ENCODE data around the gene PROX1. TPM values are rescaled to one million over a fixed set of nuclear protein-coding genes. Genes with fewer than 3 reads are reported as not detected.

PROX1 gene
- total RNA-seq, 1 donor from 2014 or later, result not detected

GRCh38 chr1:213997038-213997771 is 9.4 kb downstream of the PROX1 start:
- intact Hi-C loops (cut with micrococcal nuclease), result no loop called here

GRCh38 chr1:213997772-213998107 is 10.0 kb downstream of the PROX1 start:
- intact Hi-C loops (cut with micrococcal nuclease), result no loop called here

- intact Hi-C loops (cut with micrococcal nuclease), result no loop called here
Measured at GRCh38 chr1:213998785-213999184, 11.0 kb downstream of the PROX1 start.

GRCh38 chr1:213999732-214000131 is 12.0 kb downstream of the PROX1 start:
- intact Hi-C loops (cut with micrococcal nuclease), result no loop called here

DNA sequence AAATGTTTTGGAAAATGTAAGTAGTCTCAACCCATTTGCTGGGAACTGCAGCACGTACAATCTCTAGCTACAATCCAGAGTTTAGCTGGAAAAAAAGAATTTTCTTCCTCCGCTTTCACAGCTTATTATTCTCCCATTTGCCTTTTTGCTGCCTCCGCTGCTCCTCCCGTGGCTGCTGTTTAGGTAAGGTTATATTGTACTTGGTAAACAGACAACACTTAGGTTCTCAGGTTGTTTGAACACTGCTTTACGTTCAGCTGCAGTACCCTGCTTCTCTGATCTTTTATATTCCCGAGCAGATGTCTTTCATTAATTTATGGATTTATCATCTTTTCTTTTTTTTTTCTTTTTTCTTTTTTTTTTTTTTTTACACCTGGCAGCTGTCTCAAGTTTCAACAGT is 14.3 kb downstream of the PROX1 start:
- intact Hi-C loops (cut with micrococcal nuclease), result no loop called here

GRCh38 chr1:214002472-214002871 is 14.7 kb downstream of the PROX1 start:
- intact Hi-C loops (cut with micrococcal nuclease), result no loop called here

- intact Hi-C loops (cut with micrococcal nuclease), result no loop called here
Measured at GRCh38 chr1:214003233-214003632, 15.5 kb downstream of the PROX1 start.

- intact Hi-C loops (cut with micrococcal nuclease), result no loop called here
Measured at GRCh38 chr1:214004014-214004413, 16.2 kb downstream of the PROX1 start.

GRCh38 chr1:214004795-214005194 is 17.0 kb downstream of the PROX1 start:
- intact Hi-C loops (cut with micrococcal nuclease), result no loop called here

DNA sequence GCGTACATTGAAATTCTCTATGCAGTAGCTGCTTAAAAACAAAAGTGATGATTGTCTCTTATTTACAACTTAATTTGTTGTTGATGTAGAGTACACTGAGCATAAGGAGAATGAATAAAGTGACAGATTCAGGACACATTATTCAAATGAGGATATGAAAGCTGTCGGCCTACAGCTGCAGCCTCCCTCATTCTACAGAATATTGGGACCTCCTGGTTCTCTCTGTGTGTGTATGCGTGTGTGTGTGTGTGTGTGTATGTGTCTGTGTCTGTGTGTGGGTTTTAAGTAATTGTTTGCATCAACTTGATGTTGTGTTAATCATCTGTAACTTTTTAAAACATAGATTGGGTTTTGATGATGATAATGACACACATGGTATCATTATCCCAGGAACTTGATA is 17.9 kb downstream of the PROX1 start:
- intact Hi-C loops (cut with micrococcal nuclease), result no loop called here

- intact Hi-C loops (cut with micrococcal nuclease), result no loop called here
Measured at GRCh38 chr1:214006845-214007244, 19.1 kb downstream of the PROX1 start.

GRCh38 chr1:214008347-214008746 is 20.6 kb downstream of the PROX1 start:
- intact Hi-C loops (cut with micrococcal nuclease), result no loop called here

GRCh38 chr1:214008791-214009422 is 21.1 kb downstream of the PROX1 start:
- intact Hi-C loops (cut with micrococcal nuclease), result no loop called here

- intact Hi-C loops (cut with micrococcal nuclease), result no loop called here
Measured at GRCh38 chr1:214009423-214010196, 21.8 kb downstream of the PROX1 start.

DNA sequence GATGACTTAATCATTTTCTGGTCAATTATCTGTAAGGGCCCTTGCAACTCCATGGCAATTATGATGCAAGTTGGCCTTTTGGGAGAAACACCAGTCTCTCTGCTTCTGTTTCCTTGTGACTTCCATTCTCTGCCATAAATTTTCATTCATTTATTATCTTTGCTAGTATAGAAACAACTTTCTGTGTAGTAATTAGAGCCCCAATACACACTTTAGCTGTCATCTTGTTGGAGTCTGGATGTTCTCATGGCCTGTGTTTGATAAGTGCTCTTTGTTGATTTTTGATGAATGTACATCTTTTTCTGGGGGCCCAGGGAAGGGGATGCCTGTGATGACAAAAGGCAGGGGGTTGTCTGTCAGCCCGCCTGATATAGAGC is 22.4 kb downstream of the PROX1 start:
- intact Hi-C loops (cut with micrococcal nuclease), result no loop called here

GRCh38 chr1:214010717-214011116 is 22.9 kb downstream of the PROX1 start:
- intact Hi-C loops (cut with micrococcal nuclease), result no loop called here

GRCh38 chr1:214012418-214012817 is 24.6 kb downstream of the PROX1 start:
- intact Hi-C loops (cut with micrococcal nuclease), result no loop called here

- intact Hi-C loops (cut with micrococcal nuclease), result no loop called here
Measured at GRCh38 chr1:214013614-214014377, 26.0 kb downstream of the PROX1 start.

- intact Hi-C loops (cut with micrococcal nuclease), result no loop called here
Measured at GRCh38 chr1:214014730-214015129, 27.0 kb downstream of the PROX1 start.

DNA sequence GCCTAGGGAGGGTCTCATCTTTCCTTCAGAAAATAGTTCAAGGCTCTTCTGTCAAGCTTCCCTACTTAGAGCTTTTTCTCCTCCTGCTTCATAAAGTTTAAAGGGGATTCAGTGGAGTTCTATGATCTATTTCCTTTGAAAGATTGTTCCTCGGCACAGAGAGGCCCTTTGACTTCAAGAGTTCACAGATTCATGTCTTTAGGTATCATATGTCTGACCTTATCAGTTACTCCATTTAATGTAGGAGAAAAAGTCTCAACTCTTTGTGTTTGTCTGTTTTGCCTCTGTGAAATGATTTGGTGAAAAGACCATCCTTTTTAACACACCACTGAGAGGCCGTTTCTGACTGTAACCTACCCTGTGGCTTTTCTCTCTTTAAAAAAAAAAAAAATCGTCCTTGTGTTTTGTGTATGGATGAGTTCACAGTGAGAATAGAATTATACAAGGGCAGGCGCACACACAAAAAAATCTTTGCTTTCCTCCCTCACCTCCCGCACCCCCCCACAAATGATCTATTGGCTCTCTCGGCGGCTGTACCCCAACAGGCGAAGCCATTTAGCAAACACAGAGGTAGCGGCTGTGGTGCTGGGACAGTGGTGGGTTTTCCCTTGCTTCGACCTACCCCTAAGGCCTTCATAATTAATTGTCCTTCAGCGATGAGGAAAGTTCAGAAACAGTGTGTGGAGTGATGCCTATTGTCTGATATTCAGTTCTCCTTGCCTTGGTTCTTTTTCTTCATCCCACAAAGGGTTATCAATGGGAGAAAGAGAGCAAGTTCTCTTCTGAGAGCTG is 29.6 kb downstream of the PROX1 start:
- intact Hi-C loops (cut with micrococcal nuclease), result no loop called here

All from T-helper 1 cell treated with Interleukin-12 subunit alpha and Interleukin-12 subunit beta and Interleukin-4 antibody, amounts not matched to agents 30 ng/mL and 1 ng/mL, for 36 hours (primary cell).